GM18907 (cell line): Measurements from ENCODE around the gene CACNB1.

Experiments
- ATAC-seq: cut with Tn5 transposase; IDR thresholded peaks from one replicate; pipeline ENCODE4 v1.9.1; 2021; ENCODE audit warnings: mild to moderate bottlenecking, moderate library complexity; ENCODE audit not compliant: unreplicated experiment

Gene CACNB1

DNA sequence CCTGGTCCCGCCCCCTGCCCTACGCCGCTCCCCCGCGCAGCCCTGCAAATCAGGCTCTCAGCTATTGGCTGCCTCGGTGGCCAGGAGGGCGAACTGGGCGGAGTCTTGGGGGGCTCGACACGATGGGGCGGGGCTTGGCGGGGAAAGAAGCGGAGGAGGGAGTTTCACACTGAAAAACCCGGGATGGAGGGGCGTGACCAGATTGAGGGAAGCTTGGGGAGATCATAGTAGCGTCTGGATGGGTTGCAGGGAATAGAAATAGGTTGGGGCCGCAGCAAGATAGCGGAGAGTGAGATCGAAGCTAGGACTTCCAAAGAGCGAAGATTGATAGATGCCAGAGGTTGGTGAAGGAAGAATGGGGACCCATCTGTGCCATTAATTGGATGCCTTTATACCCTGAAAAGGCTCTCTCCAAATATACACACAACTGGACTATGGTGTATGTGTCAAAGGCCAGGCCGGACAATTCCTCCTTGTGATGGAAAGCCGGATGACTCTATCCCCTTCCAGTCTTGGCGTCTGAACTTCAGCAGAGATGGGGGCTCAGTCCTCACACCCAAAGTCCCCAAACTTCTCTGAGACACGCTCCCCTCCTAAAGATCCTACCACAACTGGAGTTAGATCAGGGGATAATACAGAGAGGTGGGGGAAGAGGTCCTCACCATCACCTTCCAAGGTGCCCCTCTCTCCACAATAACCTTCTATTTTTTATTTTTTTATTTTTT is 28.7 kb upstream of the CACNB1 start:
- no peak for ATAC-seq

DNA sequence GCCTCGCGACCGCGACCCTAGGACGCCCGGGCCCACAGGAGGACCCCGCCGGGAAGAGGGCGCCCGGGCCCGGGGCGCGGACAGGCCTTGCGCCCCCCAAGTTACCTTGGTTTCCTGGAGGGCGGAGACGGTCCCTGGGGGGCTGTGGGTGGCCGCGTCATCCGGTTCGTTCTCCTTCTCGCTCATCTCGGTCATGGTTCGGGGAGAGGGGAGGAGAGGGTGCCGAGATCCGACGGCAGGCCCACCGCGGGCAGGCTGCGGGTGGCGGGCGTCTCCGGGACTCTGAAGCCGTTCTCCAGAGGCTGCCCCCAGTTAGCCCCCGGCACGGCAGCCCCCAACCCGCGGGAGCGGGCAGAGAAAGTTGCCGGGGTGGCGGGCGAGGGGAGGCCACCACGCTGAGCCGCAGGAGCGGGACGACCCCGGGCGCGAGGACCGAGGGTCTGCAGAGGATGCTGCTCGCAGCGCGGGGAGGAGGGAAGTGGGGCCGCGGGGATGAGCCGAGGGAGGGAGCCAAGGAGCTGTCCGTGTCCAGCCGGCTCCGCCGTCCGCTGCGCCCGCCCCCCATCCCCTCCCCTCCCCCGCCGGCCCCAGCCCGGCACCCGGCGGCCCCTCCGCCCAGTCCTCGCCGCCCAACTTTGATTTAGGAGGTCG is 28.0 kb upstream of the CACNB1 start, which contains the start of gene STAC2:
STAC2 (minus strand) TSS at position 638 of the 651 bp plus-strand sequence; CDS start at position 195, 443 bp downstream.
- no peak for ATAC-seq

DNA sequence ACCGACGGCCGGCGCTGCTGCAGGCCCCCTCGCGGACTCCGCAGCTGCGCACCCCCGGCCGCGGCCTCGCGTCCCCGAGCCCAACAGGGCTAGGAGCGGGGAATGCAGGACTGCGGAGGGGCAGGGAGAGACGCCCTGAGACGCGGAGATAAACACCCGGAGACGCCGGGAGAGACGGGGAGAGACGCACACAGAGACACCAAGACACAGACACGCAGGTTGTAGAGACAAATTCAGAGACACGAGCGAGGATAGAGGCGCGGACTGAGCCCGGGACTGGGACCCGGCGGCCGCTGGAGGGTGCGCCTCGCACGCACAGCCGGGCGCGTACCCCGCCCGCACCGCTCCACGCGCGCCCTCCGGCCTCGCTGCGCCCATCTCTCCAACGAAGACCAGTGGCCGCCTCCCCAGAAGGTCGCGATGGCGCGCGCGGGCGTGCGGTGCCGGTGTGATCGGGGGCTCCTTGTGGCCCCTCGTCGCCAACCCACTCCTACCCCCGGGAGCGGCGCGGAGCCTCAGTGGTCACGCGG is 27.4 kb upstream of the CACNB1 start:
- no peak for ATAC-seq

DNA sequence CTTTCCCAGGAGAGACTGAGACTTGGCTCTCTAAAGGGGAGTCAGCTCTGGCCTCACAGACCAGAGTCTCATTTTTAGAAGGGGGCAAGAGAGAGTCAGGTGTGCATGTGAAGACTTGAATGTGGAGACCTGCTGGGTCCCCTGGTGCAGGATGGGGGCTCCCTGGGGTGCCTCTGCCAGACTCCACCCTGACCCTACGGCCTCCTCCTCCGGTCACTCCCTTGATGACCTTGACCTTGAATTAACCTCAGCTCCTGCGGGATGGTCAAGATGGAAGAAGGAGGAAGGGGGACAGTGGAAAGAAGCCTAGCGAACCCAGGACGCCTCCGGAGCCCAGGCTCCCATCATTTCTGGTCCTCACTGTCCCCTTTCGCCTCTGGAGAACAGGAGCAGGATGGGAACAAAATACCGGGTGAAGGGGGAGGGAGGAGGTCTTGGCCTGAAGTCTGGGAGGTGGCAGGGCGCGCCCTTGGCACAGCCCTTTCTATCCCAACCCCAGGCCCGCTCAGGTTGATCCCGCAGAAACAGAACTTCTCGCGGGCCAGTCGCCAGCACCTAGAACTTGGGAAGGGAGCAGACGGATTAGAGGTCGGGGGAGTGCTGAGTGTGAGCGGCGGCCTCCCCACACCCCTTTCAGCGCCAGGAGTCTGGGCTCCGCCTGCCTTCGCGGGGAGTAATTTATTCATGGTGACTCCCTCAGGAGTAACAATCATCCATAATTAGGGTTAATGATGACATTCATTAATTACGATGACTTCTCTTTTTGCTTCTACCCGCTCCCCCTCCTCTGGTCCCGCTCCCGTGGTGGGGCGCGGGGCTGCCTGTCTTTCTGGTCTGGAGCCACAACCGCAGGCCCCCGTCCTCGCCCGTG is 26.7 kb upstream of the CACNB1 start:
- no peak for ATAC-seq

DNA sequence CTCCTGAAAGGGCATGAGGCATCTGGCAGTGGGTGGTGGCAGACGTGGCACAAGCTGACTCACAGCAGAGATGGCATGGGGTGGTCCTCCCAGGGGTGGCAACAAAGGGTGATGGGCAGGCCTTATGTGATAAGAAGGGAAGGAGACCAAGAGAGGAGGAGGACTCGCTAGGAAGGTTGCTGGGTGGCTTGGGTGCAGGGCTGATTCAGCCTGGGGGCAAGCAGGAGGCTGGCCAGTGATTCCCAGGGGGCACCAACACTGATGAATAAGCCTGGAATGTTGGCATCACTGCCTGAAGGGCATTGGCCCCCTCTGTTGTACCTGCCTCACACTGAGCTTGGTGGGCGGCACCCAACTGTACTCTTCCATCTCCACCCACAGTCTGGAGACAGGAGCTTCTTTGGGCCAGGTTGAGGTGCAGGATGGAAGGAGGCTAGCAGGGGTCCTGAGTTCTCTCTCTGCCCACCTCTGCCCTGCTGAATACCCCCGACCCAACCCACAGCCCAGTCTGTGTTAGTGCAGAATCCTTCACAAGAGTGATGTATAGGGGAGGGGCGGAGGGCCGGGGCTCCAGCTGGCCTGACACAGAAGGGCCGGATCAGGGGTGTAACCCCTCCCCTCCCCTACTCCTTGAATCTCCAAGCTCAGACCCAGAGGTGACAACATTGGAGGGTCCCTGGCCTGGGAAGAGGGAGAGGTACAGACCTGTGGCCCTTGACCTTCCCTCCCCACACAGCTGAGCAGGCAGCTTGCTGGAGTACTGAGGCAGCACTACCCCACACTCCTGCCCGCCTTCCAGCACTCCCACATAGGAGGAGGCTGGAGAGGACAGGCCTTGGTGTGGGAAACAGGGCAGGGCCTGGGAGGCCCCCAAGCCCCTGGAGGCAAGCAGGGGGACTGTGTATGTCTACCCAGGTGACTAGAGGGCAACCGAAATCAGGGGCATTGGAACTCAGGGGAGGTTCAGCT is 25.7 kb upstream of the CACNB1 start:
- no peak for ATAC-seq

DNA sequence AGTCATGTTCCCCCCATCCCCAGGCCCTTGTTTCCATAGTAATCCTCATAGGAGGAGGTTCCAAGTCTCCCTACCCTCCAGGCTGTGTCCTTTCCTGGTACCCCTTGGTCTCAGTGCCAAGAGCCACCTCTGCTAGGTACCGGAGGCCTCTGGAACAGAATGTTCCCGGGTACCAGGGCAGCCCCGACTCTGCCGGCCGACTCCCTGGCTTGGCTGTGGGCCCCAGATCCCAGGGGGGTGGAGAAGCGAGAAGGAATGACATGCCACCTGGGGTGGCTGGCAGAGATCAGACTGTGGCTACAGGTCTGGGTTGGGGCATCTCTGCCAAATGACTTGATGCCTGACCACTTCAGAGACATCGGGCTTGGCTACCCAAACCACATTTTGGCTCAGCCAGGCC is 24.7 kb upstream of the CACNB1 start:
- ATAC-seq: no peak

DNA sequence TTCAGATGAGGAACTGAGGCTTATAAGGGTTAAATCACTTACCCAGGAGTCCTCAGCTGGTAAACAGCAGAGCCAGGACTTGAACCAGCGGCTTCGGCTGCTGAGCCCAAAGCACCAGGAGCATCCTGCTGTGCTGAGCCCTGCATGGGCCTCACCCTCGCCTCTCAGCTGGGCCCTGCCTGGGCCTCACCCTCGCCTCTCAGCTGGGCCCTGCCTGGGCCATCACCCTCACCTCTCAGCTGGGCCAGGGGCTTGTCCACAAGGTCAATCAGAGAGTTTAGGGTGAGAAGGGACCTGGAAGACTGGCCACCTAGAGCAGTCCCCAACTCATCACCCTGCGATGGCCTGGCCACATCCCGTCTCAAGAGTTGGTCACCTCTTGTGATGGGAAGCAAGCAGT is 24.1 kb upstream of the CACNB1 start:
- ATAC-seq: no peak

DNA sequence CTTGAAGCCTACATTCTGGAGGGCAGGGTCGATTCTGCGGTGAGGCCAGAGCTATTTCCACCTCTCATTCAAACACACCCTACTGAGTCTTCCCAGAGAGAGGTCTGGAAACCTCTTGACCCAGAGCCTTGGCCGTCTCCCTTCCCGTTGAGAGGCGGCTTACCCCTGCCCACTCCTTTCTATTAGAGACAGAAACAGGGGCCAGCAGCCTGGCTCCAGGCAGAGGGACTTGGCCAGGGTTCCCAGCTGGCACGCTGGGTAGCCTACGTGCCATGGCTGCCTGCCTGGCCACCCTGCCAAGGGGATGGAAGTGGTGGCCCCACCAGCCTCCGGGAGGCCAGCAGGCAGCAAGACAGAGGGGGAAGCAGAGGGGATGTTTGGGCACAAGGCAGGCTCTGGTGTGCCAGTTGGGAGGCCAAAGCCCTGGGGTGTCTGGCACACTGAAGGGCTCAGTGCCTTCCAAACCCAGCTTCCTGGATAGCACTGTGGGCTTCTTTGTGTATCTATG is 22.2 kb upstream of the CACNB1 start:
- no peak for ATAC-seq

DNA sequence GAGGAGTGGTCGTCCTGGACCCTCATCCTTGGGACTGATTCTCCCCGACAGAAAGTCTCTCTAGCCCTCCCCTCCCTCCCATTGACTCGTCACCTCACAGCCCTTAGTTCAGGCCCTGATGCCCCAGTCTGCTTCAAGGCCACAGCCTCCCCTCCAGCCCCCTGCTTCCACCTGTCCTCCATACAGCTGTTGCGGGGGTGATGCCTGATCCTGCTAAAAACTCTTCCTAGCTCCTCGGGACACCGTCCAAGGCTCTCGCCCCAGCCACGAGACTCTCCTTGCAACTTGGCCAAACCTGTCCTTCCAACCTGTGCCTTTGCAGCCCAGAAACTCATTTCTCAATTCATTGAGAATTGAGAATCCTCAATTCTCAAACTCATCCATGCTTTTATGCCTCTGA is 21.4 kb upstream of the CACNB1 start:
- ATAC-seq: no peak

DNA sequence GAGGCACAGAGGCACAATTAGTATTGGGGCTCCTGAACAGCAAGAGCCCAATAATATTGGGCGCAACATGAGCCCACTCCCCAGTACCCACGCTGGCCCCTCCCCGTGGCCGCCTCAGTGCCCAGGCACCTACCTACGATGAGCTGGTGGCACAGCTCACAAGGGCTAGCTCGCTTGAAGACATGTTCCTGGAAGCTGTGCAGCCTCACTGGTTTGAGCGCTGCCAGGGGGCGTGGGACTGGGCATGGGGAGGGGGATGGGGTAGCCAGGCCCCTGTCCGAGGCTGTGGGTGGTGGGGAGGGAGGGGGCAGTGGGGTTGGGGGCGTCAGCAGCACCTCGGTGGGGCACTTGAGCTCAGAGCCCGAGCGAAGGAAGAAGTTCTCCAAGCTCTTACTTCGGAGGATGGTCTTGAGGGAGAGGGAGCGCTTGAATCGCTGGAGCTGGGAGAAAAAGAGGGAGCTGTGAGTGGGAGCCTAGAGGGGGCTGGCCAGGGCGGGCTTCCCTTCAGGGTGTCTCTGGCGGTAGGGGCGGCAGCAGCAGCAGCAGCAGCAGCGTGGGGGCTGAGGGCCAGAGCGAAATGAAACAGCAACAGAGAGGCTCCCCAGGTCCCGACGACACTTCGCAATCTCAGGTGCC is 20.4 kb upstream of the CACNB1 start:
- no peak for ATAC-seq

DNA sequence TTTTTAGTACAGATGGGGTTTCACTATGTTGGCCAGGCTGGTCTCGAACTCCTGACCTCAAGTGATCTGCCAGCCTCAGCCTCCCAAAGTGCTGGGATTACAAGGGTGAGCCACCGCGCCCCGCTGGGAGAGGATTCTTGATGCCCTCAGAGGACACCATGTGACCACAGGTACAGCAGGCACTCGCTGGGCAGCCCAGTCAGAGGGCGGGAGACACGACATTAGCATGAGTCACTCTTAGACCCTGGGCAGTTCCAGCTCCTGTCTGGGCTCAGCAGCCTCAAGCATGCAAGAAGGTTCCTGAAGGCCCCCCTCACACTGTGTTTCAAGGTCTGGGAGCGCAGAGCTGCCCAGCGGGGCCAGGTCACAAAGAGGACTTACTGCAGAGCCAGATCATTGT is 16.4 kb upstream of the CACNB1 start:
- ATAC-seq: no peak

DNA sequence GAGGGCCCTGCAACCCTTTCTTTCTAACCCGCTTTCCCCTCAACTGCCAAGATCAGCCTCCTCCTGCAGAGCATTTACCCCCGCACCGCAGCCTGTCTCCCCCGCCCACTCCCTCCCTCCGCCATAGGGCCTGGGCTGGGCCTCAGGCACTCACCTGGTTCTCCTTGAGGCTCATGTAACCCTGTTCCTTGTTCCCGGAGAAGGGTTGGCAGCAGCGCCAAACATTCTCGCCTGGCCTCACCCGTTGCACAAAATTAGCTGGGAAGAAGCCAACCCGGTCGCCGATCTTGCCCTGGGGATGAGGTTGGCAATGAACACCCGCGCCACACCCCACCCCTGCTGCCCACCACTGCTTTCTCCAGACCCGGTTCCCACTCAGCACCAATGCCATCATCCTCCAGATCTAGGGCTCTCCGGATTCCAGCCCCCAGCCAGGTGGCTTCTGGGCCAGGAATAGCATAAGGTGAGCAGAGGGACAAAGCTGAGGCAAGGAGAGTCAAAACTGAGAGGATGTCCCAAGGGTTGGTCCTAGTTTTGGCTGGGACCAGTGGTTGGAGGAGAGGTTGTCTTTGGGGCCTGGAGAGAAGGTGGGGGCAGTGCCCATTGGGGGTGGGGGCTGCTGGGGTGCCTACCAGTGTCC is 15.5 kb upstream of the CACNB1 start:
- no peak for ATAC-seq

DNA sequence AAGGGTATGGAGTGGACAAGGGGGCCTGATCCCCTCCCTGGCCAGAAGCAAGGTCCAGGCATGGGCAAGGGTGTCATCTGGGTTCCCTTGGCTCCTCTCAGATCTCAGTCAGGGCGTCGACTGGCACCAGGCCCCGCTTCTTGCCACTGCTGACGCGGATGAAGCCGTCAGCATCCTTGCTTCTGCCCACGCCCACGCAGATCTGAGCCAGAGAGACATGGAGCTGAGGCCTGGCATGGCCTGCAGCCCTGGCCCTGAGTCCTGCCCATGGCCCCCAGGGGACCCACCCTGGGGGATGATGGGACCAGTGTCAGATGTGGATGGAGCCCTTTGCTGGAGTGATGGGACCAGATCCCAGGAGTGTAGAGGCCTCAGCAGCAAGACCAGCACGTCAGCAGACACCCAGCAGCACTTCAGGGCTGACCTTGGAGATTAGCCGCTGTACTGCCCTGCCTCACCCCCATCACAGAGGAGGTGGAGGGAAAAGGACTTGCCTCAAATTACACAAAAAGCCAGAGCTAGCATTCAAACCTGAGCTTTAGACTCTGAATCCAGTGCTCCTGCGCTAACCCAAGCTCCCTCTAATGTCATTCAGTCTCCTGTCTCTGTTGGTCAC is 14.8 kb upstream of the CACNB1 start:
- no peak for ATAC-seq

DNA sequence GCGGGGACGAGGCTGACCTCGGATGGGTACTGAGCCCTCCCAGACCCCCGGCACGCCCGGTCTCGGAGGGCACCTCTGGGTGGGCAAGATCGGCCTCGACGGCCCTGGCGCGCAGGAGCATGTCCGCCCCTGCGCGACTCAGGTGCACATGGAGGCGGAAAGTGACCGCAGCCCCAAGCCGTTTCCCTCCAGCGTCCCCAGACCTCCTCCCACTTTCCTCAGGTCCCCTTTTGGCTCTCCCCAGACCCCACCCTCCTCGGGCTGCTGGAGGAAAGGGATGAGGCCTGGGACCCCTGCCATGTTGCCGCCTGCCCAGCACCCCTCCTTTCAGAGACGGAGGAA is 12.6 kb upstream of the CACNB1 start:
- no peak for ATAC-seq

DNA sequence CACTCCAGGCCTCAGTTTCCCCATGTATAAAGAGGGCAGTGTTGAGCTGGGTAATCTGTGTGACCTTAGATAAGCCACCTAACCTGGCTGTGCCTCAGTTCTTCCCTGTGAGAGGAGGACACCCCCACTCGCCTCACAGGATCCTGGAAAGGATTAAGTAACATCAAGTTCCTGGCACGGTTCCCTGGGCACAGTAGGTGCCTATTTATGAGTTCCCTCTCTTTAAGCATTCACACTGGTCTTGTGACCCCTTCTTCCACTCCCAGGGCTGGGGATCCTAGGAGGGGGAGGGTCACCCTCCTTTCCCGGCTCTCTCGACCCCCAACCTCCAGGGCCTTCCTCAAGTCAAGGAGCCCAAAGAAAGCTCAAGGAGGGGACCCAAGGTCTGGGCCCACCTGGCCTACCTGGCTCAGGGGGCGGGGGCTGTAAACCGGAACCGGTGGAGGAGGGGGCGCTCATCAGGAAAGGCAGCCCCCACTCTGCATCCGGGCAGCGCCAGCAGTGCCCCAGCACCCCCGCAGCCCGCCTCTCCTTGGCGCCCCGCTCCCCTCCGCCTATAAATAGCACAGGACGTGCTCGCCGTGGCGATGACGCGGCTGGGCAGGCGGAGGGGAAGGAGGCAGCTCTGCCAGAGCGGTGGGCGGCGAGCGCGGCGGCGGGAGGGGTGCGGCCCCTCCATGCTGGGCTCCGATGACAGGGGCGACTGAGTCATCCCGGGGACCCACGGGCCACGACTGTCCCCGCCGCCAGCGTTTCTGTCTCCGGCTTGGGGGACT is 12.0 kb upstream of the CACNB1 start:
- ATAC-seq: no peak

DNA sequence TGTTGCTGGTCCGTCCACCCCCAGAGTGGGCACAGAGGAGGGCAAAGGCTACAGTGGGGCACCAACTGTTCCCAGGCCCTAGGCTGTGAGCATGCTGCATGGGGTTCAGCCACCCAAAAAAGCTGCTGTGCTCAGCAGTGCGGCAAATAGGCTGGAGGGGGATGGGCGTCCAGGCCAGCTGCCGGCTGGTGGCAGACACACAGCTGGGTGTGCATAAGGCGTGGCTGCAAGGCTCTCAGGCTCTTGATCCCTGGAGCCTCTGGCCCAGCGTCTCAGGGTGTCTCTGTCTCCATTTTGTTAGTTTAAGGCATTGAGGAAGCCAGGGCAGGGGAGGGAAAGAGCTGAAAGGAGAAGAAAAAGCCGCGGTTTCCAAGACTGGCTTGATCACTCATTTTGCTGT is 11.4 kb upstream of the CACNB1 start:
- ATAC-seq: peak; percentile 38

DNA sequence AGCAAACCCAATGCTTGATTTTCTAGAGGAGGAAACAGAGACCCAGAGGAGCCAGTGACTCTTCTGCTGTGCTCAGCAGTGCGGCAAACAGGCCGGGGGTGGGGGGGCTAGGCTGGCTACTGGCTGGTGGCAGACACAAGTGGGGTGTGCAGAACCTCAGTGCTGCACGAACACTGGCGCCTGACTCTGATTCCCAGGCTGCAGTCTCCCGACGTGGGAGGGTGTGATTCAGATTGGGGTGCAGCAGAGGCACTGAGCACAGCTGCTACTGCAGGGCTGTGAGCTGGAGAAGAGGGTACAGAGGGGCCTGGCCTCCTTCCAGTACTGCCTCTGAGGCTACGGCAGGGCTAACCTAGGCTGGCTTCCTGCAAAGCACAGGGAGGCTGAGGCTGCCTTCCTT is 10.7 kb upstream of the CACNB1 start:
- ATAC-seq: no peak

DNA sequence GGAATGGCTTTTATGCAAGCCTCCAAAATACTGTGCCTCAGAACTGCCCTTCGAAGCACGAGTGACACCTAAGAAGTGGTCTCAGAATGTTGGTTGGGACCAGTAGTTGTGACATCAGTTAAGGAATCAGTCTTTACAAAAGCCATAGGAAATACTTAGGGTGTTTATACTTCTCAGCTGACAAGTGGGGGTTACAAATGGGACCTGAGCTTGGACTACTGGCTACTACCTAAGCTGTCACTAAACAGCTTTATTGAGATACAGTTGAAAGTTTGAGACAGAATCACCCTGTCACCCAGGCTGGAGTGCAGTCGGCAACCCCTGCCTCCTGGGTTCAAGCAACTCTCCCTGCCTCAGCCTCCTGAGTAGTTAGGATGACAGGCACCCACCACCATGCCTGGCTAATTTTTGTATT is 7.7 kb upstream of the CACNB1 start:
- no peak for ATAC-seq
